ENCODE results near the gene AADACL3. TPM values are rescaled to one million over a fixed set of nuclear protein-coding genes. Genes with fewer than 3 reads are reported as not detected.
"Not testable (repeated sequence)": the region's sequence is repeated elsewhere in the genome, so short reads cannot be mapped to it uniquely, and the experiment has no call there.

Gene AADACL3
- total RNA-seq, 1 donor from 2014 or later, result 0.05 TPM

- DNase-seq (ENCODE audit: low read depth), result no peak
- H4K20me1 ChIP-seq (ENCODE audit: insufficient read depth, low read length), result no peaks in the 10 kb centered on the region
- H3K27me3 Mint-ChIP-seq (ENCODE audit: low read depth, unreplicated experiment), result no peaks in the 10 kb centered on the region
- no peak for FAIRE-seq
- no peak overlapping the region for H3K4me2 ChIP-seq (ENCODE audit: low read length)
- no peak for TF ChIP-seq EZH2 (IDR thresholded peaks at IDR 0.05; ENCODE audit: insufficient read depth, low read length)
- TF ChIP-seq CTCF (IDR thresholded peaks at IDR 0.05; ENCODE audit: insufficient read depth, low read depth, low read length), result no peak
- no peak overlapping the region for H3K4me3 ChIP-seq (ENCODE audit: insufficient read depth, low read depth, low read length)
- H3K79me2 ChIP-seq (ENCODE audit: insufficient read depth, low read length), result no peaks in the 10 kb centered on the region
- no peaks in the 10 kb centered on the region for H3K9me3 ChIP-seq (ENCODE audit: insufficient read depth, low read depth, low read length)
- H3K4me1 ChIP-seq (ENCODE audit: insufficient read depth, low read length), result no peaks in the 10 kb centered on the region
- no peaks in the 10 kb centered on the region for H3K27me3 ChIP-seq (ENCODE audit: insufficient read depth, low read length)
- no peak overlapping the region for H3K27ac Mint-ChIP-seq (ENCODE audit: unreplicated experiment)
- H3K9me3 Mint-ChIP-seq (ENCODE audit: unreplicated experiment), result no peaks in the 10 kb centered on the region
- no peak overlapping the region for H3K4me3 Mint-ChIP-seq (ENCODE audit: unreplicated experiment)
- no peak overlapping the region for H3K27ac ChIP-seq (ENCODE audit: low read depth, low read length)
- no peak overlapping the region for H3K9ac ChIP-seq (ENCODE audit: low read length)
- H2AFZ ChIP-seq (ENCODE audit: low read depth, low read length), result no peak overlapping the region
- peaks cover 16% of the 10 kb centered on the region for H3K4me1 Mint-ChIP-seq (ENCODE audit: low read depth, unreplicated experiment)
- H3K36me3 ChIP-seq (ENCODE audit: insufficient read depth, low read length), result no peaks in the 10 kb centered on the region
- no peaks in the 10 kb centered on the region for H3K36me3 Mint-ChIP-seq (ENCODE audit: low read depth, unreplicated experiment)
Measured at GRCh38 chr1:12712929-12713328, 3.0 kb upstream of the AADACL3 start.

- not testable (repeated sequence) for H4K20me1 ChIP-seq (ENCODE audit: insufficient read depth, low read length); H3K4me1 ChIP-seq (ENCODE audit: insufficient read depth, low read length); H3K9me3 ChIP-seq (ENCODE audit: insufficient read depth, low read depth, low read length); H3K9ac ChIP-seq (ENCODE audit: low read length); H3K27me3 ChIP-seq (ENCODE audit: insufficient read depth, low read length); H3K36me3 ChIP-seq (ENCODE audit: insufficient read depth, low read length); H3K79me2 ChIP-seq (ENCODE audit: insufficient read depth, low read length); FAIRE-seq; H3K27ac Mint-ChIP-seq (ENCODE audit: unreplicated experiment); H3K4me3 Mint-ChIP-seq (ENCODE audit: unreplicated experiment); H3K4me2 ChIP-seq (ENCODE audit: low read length); H3K9me3 Mint-ChIP-seq (ENCODE audit: unreplicated experiment); H2AFZ ChIP-seq (ENCODE audit: low read depth, low read length); H3K36me3 Mint-ChIP-seq (ENCODE audit: low read depth, unreplicated experiment); H3K4me3 ChIP-seq (ENCODE audit: insufficient read depth, low read depth, low read length); H3K27me3 Mint-ChIP-seq (ENCODE audit: low read depth, unreplicated experiment); DNase-seq (ENCODE audit: low read depth); H3K27ac ChIP-seq (ENCODE audit: low read depth, low read length)
- peaks cover 16% of the 10 kb centered on the region for H3K4me1 Mint-ChIP-seq (ENCODE audit: low read depth, unreplicated experiment)
Measured at GRCh38 chr1:12713651-12714050, 2.3 kb upstream of the AADACL3 start.

GRCh38 chr1:12714710-12715475 lies 1.0 kb upstream of the AADACL3 start:
- no peak overlapping the region for H3K4me3 Mint-ChIP-seq (ENCODE audit: unreplicated experiment)
- H2AFZ ChIP-seq (ENCODE audit: low read depth, low read length), result no peak overlapping the region

More at GRCh38 chr1:12714710-12715475, 1.0 kb upstream of the AADACL3 start:
- no peaks in the 10 kb centered on the region for H3K36me3 Mint-ChIP-seq (ENCODE audit: low read depth, unreplicated experiment)
- Histone ChIP-seq H3K4me3 (ENCODE audit: insufficient read depth, low read depth, low read length) (no peak overlapping the region), H3K36me3 (ENCODE audit: insufficient read depth, low read length) (no peaks in the 10 kb centered on the region), H3K79me2 (ENCODE audit: insufficient read depth, low read length) (no peaks in the 10 kb centered on the region), H3K9ac (ENCODE audit: low read length) (no peak overlapping the region), H3K9me3 (ENCODE audit: insufficient read depth, low read depth, low read length) (no peaks in the 10 kb centered on the region), H3K27ac (ENCODE audit: low read depth, low read length) (no peak overlapping the region), H3K4me1 (ENCODE audit: insufficient read depth, low read length) (no peaks in the 10 kb centered on the region), H3K4me2 (ENCODE audit: low read length) (no peak overlapping the region), H4K20me1 (ENCODE audit: insufficient read depth, low read length) (no peaks in the 10 kb centered on the region), H3K27me3 (ENCODE audit: insufficient read depth, low read length) (no peaks in the 10 kb centered on the region)
- no peak for TF ChIP-seq EZH2 (IDR thresholded peaks at IDR 0.05; ENCODE audit: insufficient read depth, low read length)
- no peak for TF ChIP-seq CTCF (IDR thresholded peaks at IDR 0.05; ENCODE audit: insufficient read depth, low read depth, low read length)
- H3K9me3 Mint-ChIP-seq (ENCODE audit: unreplicated experiment), result no peaks in the 10 kb centered on the region
- peaks cover 11% of the 10 kb centered on the region for H3K4me1 Mint-ChIP-seq (ENCODE audit: low read depth, unreplicated experiment)
- H3K27ac Mint-ChIP-seq (ENCODE audit: unreplicated experiment), result no peak overlapping the region
- DNase-seq (ENCODE audit: low read depth) (no peak), FAIRE-seq (no peak)
- peaks cover 2% of the 10 kb centered on the region for H3K27me3 Mint-ChIP-seq (ENCODE audit: low read depth, unreplicated experiment)

Data from astrocyte (in vitro differentiated cells and primary cell).